Activated CD8-positive, alpha-beta memory T cell treated with anti-CD3 and anti-CD28 coated beads, Interleukin-2, amount 10 ng/mL, durations not matched to agents 7 days and 5 days (primary cell): ENCODE measurements around the gene LYPD1. TPM values are rescaled to one million over a fixed set of nuclear protein-coding genes. Genes with fewer than 3 reads are reported as not detected.
"Not testable (repeated sequence)": the region's sequence is repeated elsewhere in the genome, so short reads cannot be mapped to it uniquely, and the experiment has no call there.

Experiments
- ATAC-seq: fragments of 150-1000 bp; cut with Tn5 transposase; one replicate; pipeline ENCODE4 v1.10.0; 2021; ENCODE audit warnings: moderate library complexity
- CTCF ChIA-PET: fragments of 350-600 bp; sonication (Branson Sonifier 250); formaldehyde crosslinking; loops from one replicate; lab custom pipeline; 2021; ENCODE audit warnings: antibody characterized with exemption; lab: Charles Lee
- DNase-seq: peaks from one replicate; pipeline ENCODE4 v3.0.0-alpha.2; 2020
- H3K27ac Mint-ChIP-seq: one replicate; pipeline ENCODE4 v1.8.0; 2021; ENCODE audit warnings: mild to moderate bottlenecking, mixed read lengths
- H3K27me3 Mint-ChIP-seq: one replicate; pipeline ENCODE4 v1.8.0; 2021; ENCODE audit warnings: mixed read lengths
- H3K36me3 Mint-ChIP-seq: one replicate; pipeline ENCODE4 v1.8.0; 2021; ENCODE audit warnings: mild to moderate bottlenecking, mixed read lengths
- H3K4me1 Mint-ChIP-seq: one replicate; pipeline ENCODE4 v1.8.0; 2021; ENCODE audit warnings: mixed read lengths
- H3K4me3 Mint-ChIP-seq: one replicate; pipeline ENCODE4 v1.8.0; 2021; ENCODE audit warnings: mild to moderate bottlenecking, moderate library complexity, mixed read lengths
- H3K9me3 Mint-ChIP-seq: one replicate; pipeline ENCODE4 v1.8.0; 2022; ENCODE audit warnings: low read depth, mixed read lengths
- total RNA-seq, 2 experiments: library from RNA; stranded (reverse); gene quantifications; one replicate each; pipeline ENCODE4 v1.2.3, GENCODE V29; 2021

Gene LYPD1
- not detected for total RNA-seq

GRCh38 chr2:132669908-132670495 lies at the start of gene LYPD1:
Gene LYPD1, minus strand, starts transcription at chr2:132670205. Its CDS starts 273 bp downstream, at chr2:132669932.
- peak within 1 kb of the TSS; percentile 40 for H3K27ac Mint-ChIP-seq
- DNase-seq (no peak), ATAC-seq (no peak)
- no peak within 1 kb of the TSS for H3K4me3 Mint-ChIP-seq
- CTCF ChIA-PET, result no interaction called here
- H3K9me3 Mint-ChIP-seq, result no peaks in the 10 kb centered on the region
- H3K4me1 Mint-ChIP-seq, result no peaks in the 10 kb centered on the region
- H3K27me3 Mint-ChIP-seq, result peaks cover 32% of the 10 kb centered on the region
- H3K36me3 Mint-ChIP-seq, result peaks cover 2% of the 10 kb centered on the region

- no peaks in the 10 kb centered on the region for H3K27me3 Mint-ChIP-seq
- no peaks in the 10 kb centered on the region for H3K4me1 Mint-ChIP-seq
- no peak overlapping the region for H3K27ac Mint-ChIP-seq
- H3K4me3 Mint-ChIP-seq, result no peak overlapping the region
- no peaks in the 10 kb centered on the region for H3K36me3 Mint-ChIP-seq
- peaks cover 3% of the 10 kb centered on the region for H3K9me3 Mint-ChIP-seq
- no peak for DNase-seq
- CTCF ChIA-PET, result no interaction called here
- ATAC-seq, result no peak
These were observed 49.5 kb upstream of the LYPD1 start for GRCh38 chr2:132719480-132719879.

GRCh38 chr2:132716954-132717353 lies 46.9 kb upstream of the LYPD1 start:
- H3K27me3 Mint-ChIP-seq, result no peaks in the 10 kb centered on the region
- CTCF ChIA-PET, result no interaction called here
- H3K9me3 Mint-ChIP-seq, result no peaks in the 10 kb centered on the region
- no peak overlapping the region for H3K4me3 Mint-ChIP-seq
- no peak for ATAC-seq
- DNase-seq, result no peak
- H3K27ac Mint-ChIP-seq, result no peak overlapping the region
- no peaks in the 10 kb centered on the region for H3K36me3 Mint-ChIP-seq
- no peaks in the 10 kb centered on the region for H3K4me1 Mint-ChIP-seq

GRCh38 chr2:132715386-132716351 lies 45.7 kb upstream of the LYPD1 start:
- CTCF ChIA-PET, result no interaction called here
- H3K27ac Mint-ChIP-seq, result no peak overlapping the region
- H3K9me3 Mint-ChIP-seq, result no peaks in the 10 kb centered on the region
- DNase-seq (no peak), ATAC-seq (no peak)
- H3K36me3 Mint-ChIP-seq, result no peaks in the 10 kb centered on the region
- no peaks in the 10 kb centered on the region for H3K4me1 Mint-ChIP-seq
- no peak overlapping the region for H3K4me3 Mint-ChIP-seq
- no peaks in the 10 kb centered on the region for H3K27me3 Mint-ChIP-seq

- CTCF ChIA-PET, result no interaction called here
- H3K4me3 Mint-ChIP-seq, result no peak overlapping the region
These were observed 33.4 kb upstream of the LYPD1 start for GRCh38 chr2:132703396-132703795.

GRCh38 chr2:132701810-132702209 lies 31.8 kb upstream of the LYPD1 start:
- CTCF ChIA-PET, result no interaction called here
- Mint-ChIP-seq H3K27ac (no peak overlapping the region), H3K27me3 (no peaks in the 10 kb centered on the region), H3K4me3 (no peak overlapping the region), H3K36me3 (no peaks in the 10 kb centered on the region), H3K9me3 (peaks cover 3% of the 10 kb centered on the region), H3K4me1 (no peaks in the 10 kb centered on the region)
- DNase-seq, result no peak
- ATAC-seq, result no peak

More at GRCh38 chr2:132703396-132703795, 33.4 kb upstream of the LYPD1 start:
- Mint-ChIP-seq H3K27me3 (no peaks in the 10 kb centered on the region), H3K9me3 (peaks cover 3% of the 10 kb centered on the region), H3K4me1 (no peaks in the 10 kb centered on the region), H3K36me3 (no peaks in the 10 kb centered on the region), H3K27ac (no peak overlapping the region)
- no peak for ATAC-seq
- DNase-seq, result no peak

- H3K9me3 Mint-ChIP-seq, H3K4me3 Mint-ChIP-seq, CTCF ChIA-PET, DNase-seq, H3K27me3 Mint-ChIP-seq, H3K4me1 Mint-ChIP-seq, ATAC-seq, H3K36me3 Mint-ChIP-seq, H3K27ac Mint-ChIP-seq: not testable (repeated sequence)
These were observed 29.8 kb upstream of the LYPD1 start for GRCh38 chr2:132699802-132700201.

GRCh38 chr2:132698347-132698746 lies 28.3 kb upstream of the LYPD1 start:
- H3K27me3 Mint-ChIP-seq, H3K4me1 Mint-ChIP-seq, ATAC-seq, CTCF ChIA-PET, H3K4me3 Mint-ChIP-seq, H3K27ac Mint-ChIP-seq, H3K36me3 Mint-ChIP-seq, H3K9me3 Mint-ChIP-seq, DNase-seq: not testable (repeated sequence)

- CTCF ChIA-PET, result no interaction called here
- no peak for ATAC-seq
- H3K4me1 Mint-ChIP-seq, result no peaks in the 10 kb centered on the region
- DNase-seq, result no peak
- H3K4me3 Mint-ChIP-seq, result no peak overlapping the region
- no peaks in the 10 kb centered on the region for H3K27me3 Mint-ChIP-seq
- H3K36me3 Mint-ChIP-seq, result no peaks in the 10 kb centered on the region
- peaks cover 4% of the 10 kb centered on the region for H3K9me3 Mint-ChIP-seq
- no peak overlapping the region for H3K27ac Mint-ChIP-seq
These were observed 27.7 kb upstream of the LYPD1 start for GRCh38 chr2:132697556-132698205.

GRCh38 chr2:132692816-132693215 lies 22.8 kb upstream of the LYPD1 start:
- Mint-ChIP-seq H3K36me3 (no peaks in the 10 kb centered on the region), H3K9me3 (peaks cover 4% of the 10 kb centered on the region), H3K27ac (no peak overlapping the region), H3K4me3 (no peak overlapping the region), H3K27me3 (no peaks in the 10 kb centered on the region), H3K4me1 (no peaks in the 10 kb centered on the region)
- ATAC-seq (no peak), DNase-seq (no peak)
- CTCF ChIA-PET, result no interaction called here

GRCh38 chr2:132691556-132691955 lies 21.6 kb upstream of the LYPD1 start:
- H3K36me3 Mint-ChIP-seq, result no peaks in the 10 kb centered on the region
- CTCF ChIA-PET, result no interaction called here
- no peak for DNase-seq
- H3K27ac Mint-ChIP-seq, result no peak overlapping the region
- H3K4me1 Mint-ChIP-seq, result no peaks in the 10 kb centered on the region
- no peak for ATAC-seq
- no peaks in the 10 kb centered on the region for H3K27me3 Mint-ChIP-seq
- no peak overlapping the region for H3K4me3 Mint-ChIP-seq
- H3K9me3 Mint-ChIP-seq, result peaks cover 4% of the 10 kb centered on the region

GRCh38 chr2:132690664-132691303 lies 20.8 kb upstream of the LYPD1 start:
- H3K36me3 Mint-ChIP-seq, result no peaks in the 10 kb centered on the region
- H3K27ac Mint-ChIP-seq, result no peak overlapping the region
- H3K4me1 Mint-ChIP-seq, result no peaks in the 10 kb centered on the region
- H3K27me3 Mint-ChIP-seq, result no peaks in the 10 kb centered on the region
- no peak overlapping the region for H3K4me3 Mint-ChIP-seq
- DNase-seq (no peak), ATAC-seq (no peak)
- H3K9me3 Mint-ChIP-seq, result peaks cover 4% of the 10 kb centered on the region
- CTCF ChIA-PET, result no interaction called here

GRCh38 chr2:132681766-132682165 lies 11.8 kb upstream of the LYPD1 start:
- ATAC-seq, result no peak
- CTCF ChIA-PET, result no interaction called here
- no peaks in the 10 kb centered on the region for H3K36me3 Mint-ChIP-seq
- H3K27me3 Mint-ChIP-seq, result no peaks in the 10 kb centered on the region
- H3K27ac Mint-ChIP-seq, result no peak overlapping the region
- H3K4me3 Mint-ChIP-seq, result no peak overlapping the region
- no peaks in the 10 kb centered on the region for H3K9me3 Mint-ChIP-seq
- no peaks in the 10 kb centered on the region for H3K4me1 Mint-ChIP-seq
- no peak for DNase-seq
